NOMO-1 (cell line): ENCODE data around the gene KDM2A.

Source experiments
- DNase-seq, 2 experiments: peaks; one replicate each; lab custom pipeline; 2025; ENCODE audit not compliant: unreplicated experiment in 2 of 2; lab: John Stamatoyannopoulos, UW

The KDM2A gene

DNA sequence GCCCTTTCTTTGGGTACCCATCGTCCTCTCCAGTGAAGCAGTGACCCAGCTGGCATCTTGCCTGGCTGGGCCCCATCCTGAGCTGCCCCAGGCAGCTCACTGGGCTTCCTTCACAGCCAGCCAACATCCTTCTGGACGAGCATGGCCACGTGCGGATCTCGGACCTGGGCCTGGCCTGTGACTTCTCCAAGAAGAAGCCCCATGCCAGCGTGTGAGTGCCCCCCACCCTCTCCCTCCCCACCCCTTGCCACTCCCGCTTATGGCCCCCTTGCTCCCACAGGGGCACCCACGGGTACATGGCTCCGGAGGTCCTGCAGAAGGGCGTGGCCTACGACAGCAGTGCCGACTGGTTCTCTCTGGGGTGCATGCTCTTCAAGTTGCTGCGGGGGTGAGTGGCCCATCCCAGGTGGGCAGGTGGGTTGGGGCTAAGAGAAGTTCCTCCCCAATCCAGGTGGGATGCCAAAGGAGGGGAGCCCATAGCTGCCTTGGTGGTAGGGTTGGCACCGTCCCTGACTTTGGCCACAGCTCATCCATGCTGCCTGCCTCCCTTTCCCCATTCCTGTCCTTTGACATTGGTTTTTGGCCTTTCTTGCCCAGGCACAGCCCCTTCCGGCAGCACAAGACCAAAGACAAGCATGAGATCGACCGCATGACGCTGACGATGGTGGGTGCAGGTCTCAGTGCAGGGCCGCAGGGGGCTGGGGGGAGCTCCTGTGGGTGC, 163.3 kb downstream of the KDM2A start:
- DNase-seq = no peak

DNA sequence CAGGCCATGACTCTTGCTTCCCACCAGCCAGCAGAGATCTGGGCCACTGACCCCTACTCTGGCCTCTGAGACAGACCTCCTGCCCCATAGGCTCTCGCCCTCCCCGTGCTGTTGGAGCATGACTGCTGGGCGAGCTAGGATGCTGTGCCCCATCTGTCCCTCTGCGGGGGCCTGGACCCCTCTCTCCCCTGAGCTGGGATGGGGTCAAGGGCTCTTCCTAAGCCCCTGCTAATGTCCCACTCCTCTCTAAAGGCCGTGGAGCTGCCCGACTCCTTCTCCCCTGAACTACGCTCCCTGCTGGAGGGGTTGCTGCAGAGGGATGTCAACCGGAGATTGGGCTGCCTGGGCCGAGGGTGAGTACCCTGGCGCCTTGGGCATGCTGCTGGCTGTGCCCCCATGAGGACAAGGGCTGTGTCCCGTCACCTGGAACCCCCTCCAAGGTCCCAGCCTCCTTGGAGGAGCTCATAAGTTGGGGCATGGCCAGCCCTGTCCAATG, 163.9 kb downstream of the KDM2A start:
- no peak for DNase-seq

DNA sequence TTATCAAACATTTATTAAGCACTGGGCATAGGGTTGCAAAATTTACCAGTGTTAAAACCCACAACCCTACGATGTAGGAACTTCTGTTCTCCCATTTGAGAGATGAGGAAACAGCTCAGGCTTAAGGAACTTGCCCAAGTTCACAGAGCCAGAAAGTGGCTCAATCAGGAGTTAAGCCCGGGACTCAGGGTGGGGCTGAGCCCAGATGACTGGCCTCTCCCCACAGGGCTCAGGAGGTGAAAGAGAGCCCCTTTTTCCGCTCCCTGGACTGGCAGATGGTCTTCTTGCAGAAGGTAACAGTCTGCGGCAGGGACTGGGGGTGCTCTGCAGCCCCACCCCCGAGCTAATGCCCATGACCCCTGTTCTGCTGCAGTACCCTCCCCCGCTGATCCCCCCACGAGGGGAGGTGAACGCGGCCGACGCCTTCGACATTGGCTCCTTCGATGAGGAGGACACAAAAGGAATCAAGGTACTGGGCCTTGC, 164.5 kb downstream of the KDM2A start:
- peak; percentile 84 to 88 for DNase-seq

DNA sequence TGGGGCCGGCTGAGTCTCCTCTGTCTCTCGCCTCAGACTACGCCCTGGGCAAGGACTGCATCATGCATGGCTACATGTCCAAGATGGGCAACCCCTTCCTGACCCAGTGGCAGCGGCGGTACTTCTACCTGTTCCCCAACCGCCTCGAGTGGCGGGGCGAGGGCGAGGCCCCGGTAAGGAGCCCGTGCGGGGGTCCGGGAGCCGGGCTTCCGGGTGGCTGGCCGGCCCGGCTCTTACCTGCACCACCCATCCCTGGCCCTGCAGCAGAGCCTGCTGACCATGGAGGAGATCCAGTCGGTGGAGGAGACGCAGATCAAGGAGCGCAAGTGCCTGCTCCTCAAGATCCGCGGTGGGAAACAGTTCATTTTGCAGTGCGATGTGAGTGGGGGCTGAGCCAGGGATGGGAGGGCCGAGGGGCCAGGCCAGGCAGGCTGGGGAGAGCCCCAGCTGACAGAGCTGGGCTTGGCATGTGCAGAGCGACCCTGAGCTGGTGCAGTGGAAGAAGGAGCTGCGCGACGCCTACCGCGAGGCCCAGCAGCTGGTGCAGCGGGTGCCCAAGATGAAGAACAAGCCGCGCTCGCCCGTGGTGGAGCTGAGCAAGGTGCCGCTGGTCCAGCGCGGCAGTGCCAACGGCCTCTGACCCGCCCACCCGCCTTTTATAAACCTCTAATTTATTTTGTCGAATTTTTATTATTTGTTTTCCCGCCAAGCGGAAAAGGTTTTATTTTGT, 165.9 kb downstream of the KDM2A start:
- no peak for DNase-seq

DNA sequence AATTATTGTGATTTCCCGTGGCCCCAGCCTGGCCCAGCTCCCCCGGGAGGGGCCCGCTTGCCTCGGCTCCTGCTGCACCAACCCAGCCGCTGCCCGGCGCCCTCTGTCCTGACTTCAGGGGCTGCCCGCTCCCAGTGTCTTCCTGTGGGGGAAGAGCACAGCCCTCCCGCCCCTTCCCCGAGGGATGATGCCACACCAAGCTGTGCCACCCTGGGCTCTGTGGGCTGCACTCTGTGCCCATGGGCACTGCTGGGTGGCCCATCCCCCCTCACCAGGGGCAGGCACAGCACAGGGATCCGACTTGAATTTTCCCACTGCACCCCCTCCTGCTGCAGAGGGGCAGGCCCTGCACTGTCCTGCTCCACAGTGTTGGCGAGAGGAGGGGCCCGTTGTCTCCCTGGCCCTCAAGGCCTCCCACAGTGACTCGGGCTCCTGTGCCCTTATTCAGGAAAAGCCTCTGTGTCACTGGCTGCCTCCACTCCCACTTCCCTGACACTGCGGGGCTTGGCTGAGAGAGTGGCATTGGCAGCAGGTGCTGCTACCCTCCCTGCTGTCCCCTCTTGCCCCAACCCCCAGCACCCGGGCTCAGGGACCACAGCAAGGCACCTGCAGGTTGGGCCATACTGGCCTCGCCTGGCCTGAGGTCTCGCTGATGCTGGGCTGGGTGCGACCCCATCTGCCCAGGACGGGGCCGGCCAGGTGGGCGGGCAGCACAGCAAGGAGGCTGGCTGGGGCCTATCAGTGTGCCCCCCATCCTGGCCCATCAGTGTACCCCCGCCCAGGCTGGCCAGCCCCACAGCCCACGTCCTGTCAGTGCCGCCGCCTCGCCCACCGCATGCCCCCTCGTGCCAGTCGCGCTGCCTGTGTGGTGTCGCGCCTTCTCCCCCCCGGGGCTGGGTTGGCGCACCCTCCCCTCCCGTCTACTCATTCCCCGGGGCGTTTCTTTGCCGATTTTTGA, 166.8 kb downstream of the KDM2A start:
- no peak for DNase-seq

DNA sequence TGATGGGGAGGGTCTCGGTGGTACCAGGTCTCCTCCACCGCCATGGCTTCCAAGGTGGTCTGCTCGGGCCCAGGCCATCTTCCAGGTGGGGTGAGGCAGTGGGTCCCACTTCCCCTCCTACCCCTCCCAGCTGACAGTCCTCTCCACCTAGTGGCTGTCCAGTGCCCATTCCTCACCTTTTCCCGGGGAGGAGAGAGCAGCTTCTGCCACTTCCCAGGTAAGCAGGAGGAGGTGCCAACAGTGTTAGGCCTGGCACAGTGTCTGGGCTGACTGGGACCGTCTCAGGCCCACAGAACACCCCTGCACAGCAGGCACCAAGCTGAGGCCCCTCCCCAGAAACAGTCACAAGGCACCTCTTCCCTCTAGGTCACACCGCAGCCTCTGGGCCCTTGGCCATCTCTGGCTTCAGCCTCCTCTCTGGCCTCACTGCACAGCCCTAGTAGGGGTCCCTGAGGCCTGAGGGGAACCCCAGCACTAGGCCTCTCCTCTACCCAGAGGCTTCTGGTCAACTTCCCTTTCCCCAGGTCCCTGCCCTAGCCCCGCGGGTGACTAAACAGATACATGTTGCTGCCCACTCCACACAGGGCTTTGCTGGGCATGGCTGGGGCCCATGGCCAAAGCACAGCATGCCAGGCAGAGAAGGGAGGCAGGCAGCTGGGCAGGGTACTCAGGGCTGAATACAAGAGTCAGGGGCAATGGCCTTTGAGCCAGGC, 167.7 kb downstream of the KDM2A start:
- no peak for DNase-seq

DNA sequence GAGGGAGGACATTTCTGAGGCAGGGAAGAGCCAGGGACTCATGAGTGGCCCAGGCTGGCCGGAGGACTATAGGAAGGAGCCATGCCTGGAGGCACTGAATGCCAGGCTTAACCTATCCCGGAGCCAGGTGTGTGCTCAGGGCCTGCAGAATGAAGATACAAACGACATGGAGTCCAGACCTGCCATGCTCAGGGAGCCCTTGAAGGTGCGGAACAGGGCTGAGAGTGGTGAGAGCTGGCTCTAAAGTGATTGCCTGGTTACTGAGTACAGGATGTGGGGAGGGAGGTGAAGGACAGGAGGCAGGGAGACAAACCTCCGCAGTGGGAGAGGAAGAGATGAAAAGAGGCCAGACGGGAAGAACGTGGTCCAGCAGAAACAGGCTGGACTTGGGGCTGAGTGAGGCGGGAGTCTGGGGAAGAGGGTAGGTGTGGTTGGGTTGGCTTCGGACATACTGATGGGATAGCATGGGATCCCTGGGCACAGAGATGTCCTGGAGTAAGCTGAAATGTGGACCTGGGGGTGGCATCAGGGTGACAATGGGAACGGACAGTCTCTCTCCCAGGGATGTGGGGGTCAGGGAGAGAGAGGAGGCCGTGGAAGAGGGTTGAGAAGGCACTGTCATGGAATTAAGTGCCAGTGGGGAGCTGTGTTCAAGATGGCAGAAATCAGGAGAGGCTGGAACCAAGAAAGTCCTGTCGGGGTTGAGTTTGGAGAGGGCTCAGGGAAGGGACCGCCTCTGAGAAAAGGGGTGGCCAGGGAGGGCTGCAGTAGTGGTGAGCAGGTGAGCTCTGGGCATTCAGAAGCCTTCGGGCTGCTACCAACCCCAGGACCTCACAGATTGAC, 168.5 kb downstream of the KDM2A start:
- no peak for DNase-seq

DNA sequence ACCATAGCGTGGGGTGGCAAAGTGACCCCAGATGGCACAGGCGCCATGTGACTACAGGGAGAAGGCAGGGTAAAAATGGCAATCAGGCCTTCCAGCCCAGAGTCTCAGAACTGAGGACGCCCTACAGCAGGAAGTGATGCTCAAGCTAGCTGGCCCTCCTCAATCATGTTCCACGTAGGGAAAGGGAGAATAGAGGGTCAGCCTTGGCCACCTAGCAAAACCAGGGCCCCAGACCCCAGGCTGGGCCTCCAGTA, 169.1 kb downstream of the KDM2A start:
- peak in 1 of 2 experiments; percentile 96 for DNase-seq

DNA sequence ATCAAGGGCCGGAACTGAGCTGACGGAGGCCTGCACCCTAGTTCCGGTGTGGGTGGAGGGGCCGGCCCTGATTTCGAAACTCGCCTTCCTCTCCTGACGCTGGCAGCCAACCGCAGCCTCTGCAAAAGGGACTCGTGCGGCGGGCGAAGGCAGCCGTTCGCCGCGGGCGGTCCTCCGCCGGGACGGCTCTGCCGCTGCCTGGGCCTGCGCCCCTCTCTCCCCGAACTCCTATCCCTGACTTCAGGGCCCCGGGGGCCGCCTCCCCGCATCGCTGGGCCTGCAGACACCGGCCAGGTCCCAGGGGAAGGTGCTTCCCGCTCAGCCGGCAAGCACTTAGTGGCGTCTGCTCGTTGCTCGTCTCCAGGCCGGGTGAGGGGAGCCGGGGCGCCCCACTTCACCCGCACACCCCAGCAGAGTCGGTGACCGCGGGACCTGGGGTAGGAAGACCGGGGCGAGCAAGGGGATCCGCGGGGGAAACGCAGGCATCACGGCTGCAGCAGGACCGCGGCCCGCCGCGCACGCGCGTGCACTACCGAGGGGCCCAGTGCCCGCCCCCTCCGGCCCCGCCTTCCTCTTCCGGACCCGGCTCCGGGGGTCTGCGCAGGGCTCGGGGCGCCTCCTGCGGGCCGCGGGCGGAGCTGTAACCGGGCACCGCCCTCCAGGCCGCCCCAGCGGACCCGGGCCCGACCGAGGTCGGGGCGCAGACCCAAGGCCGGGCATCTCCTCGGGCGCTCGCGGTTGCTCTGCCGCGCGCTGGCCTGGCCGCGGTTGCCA, 169.6 kb downstream of the KDM2A start:
- peak; percentile 85 to 99 for DNase-seq

DNA sequence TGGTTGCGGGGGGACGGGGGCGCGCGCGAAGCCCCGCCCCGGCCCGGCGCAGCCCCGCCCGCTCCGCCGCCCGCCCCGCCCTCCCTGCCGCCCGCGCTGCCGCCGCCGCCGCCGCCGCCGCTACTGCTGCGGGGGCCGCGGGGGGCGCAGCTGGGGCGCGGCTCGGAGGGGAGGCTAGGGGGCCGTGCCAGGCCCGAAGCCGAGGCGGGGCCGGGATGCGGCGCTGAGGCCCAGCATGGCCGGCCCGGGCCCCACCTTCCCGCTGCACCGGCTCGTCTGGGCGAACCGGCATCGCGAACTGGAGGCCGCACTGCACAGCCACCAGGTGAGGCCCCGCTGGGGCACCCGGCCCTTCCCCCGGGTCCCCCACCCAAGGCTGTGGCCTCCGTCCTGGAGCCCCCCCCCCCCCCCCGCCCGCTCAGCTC, 170.2 kb downstream of the KDM2A start, which contains the start of gene ANKRD13D:
Gene ANKRD13D (plus strand): TSS at position 78 of the 425 bp plus-strand sequence. CDS start 158 bp downstream, at position 236.
- DNase-seq = no peak

DNA sequence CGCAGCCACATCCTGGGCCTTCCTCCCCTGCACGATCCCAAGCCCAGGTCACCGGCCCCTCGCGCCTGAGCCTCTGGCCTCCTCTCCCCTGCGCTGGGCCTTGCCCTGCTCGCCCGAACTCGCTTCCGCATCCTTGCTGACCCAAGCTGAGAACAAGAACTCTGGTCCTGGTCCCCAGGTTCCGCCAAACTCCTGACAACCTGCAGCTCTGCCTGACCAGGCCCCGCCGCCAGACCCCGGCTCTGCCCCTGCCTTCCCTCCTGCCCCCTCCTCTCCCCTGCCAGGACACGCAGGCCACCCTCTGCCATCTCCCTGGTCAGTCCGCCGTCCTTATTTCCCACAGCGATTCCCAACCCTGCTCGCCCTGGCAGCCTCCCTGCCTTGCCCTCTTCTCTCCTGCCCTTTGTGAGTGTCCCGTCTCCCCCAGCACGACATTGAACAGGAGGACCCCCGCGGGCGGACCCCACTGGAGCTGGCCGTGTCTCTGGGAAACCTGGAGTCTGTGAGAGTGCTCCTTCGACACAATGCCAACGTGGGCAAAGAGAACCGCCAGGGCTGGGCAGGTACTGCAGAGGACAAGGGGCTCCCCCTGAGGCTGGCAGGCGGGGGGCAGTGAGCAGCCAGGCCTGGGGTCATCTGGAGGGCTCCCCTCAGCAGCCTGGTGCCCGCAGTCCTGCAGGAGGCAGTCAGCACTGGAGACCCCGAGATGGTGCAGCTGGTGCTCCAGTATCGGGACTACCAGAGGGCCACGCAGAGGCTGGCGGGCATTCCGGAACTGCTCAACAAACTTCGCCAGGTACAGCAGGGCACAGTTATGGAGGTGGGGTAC, 170.8 kb downstream of the KDM2A start:
- peak in 1 of 2 experiments; percentile 37 for DNase-seq

DNA sequence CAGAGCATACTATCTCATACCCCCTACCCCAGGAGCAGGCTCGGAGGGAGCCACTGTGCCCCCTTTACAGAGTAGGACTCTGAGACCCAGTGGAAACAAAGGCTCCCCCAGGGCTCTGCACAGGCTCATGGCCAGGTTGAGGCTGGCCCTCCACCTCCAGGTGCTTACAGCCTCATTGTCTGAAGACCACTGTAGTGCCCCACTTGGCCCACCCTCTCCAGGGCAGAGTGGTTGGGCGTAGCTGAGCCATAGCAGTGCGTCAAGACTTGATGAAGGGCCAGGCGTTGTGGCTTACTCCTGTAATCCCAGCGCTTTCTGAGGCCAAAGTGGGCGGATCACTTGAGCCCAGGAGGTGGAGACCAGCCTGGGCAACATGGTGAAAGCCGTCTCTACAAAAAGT, 171.7 kb downstream of the KDM2A start:
- no peak for DNase-seq

DNA sequence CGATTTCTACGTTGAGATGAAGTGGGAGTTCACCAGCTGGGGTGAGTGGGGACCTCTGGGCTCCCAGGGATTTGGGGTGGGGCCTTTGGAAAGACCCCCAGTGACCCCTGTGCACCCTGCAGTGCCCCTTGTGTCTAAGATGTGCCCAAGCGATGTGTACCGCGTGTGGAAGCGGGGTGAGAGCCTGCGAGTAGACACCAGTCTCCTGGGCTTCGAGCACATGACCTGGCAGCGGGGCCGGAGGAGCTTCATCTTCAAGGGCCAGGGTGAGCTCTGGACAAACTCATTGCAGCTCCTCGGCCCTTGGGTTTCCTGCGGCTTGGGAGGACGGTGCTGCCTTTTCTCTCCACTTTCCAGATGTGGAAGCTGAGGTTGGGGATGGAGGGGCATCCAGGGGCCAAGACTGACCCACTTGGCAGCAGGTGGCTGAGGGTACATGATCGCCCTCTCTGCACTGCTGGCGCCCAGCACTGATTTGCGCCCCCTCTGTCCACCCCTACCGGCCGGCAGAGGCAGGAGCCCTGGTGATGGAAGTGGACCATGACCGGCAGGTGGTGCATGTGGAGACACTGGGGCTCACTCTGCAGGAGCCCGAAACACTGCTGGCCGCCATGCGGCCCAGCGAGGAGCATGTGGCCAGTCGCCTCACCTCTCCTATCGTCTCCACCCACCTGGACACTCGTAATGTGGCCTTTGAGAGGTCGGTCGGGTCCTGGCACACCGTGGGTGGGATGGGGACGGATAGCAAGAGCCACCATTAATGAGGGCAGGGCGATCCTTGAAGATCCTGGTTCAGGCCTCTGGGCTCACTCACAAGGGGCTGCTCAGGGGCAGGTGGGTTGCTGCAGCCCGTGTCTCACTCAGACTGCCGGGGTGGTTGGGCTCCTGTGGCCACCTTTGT, 172.7 kb downstream of the KDM2A start:
- no peak for DNase-seq

DNA sequence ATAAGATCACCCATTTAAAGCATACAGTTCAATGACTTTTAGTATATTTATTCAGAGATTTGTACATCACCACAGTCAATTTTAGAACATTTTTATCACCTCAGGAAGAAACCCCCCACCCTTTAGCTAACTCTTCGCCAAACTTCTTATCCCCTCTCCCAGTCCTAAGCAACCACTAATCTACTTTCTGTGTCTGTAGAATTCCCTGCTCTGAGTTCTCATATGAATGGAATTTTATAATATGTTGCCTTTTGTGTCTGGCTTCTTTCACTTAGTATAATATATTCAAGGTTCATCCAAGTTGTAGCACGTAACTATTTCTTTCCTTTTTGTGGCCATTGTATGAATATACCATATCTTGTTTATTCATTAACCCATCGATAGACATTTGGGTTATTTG, 173.6 kb downstream of the KDM2A start:
- no peak for DNase-seq

DNA sequence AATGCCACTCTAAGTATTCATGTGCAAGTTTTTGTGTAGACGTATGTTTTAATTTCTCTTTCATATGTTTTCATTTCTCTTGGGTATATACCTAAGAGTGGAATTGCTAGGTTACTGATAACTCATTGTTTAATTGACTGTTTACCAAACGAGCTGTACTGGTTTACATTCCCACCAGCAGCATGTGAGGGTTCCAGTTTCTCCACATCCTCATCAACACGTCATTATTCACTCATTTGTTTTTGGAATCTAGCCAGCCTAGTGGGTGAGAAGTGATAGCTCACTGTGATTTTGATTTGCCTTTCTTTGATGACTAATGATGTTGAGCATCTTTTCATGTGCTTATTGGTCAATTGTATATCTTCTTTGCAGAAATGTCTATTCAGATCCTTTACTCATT, 174.0 kb downstream of the KDM2A start:
- DNase-seq = no peak

DNA sequence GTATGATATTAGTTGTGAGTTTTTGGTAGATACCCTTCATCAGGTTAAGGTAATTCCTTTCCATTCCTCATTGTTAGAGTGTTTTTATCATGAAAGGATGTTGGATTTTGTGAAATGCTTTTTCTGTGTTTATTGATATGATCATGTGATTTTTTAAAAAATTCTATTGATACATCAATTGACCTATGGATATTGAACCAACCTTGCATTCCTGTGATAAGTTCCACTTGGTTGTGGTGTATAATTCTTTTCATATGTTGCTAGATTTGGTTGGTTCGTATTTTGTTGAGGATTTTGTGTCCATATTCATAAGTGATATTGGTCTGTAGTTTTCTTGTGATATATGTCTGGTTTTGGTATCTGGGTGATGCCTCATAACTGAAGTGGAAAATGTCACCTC, 176.8 kb downstream of the KDM2A start:
- no peak for DNase-seq

DNA sequence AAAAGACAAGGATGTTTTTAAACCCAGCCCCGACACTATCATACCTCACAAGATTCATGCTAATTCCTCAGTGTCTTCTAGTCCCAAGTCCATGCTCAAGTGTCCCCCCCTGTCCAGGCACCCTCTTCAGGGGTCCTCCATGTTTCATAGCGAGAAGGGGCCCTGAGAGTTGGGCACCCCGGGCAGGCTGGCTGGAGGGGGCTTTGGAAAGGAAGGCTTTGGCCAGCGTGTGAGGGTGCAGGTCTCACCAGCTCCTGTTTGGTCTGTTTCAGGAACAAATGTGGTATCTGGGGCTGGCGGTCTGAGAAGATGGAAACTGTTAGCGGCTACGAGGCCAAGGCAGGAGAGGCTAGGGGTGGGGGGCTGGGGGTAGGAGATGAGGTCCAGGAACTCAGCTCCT, 179.7 kb downstream of the KDM2A start:
- no peak for DNase-seq
